Muscle of arm (tissue), 12 donors: ENCODE results near the gene DOCK1. TPM values are rescaled to one million over a fixed set of nuclear protein-coding genes. Genes with fewer than 3 reads are reported as not detected.
"Not testable (repeated sequence)": the region's sequence is repeated elsewhere in the genome, so short reads cannot be mapped to it uniquely, and the experiment has no call there.

Experiments
- DNase-seq: peaks from one replicate; pipeline ENCODE4 v3.0.0-alpha.2; 2013
- polyA plus RNA-seq, 12 donors: library from polyadenylated mRNA; unstranded; fragments of 120-200 nt; gene quantifications; one replicate each; pipeline ENCODE4 v1.2.1, GENCODE V29; 2013; ENCODE audit not compliant: insufficient read length in 12 of 12

Gene DOCK1
- polyA plus RNA-seq, 12 donors, result 17.7 to 53.4 (median 34.0) TPM; not detected in 1

DNA sequence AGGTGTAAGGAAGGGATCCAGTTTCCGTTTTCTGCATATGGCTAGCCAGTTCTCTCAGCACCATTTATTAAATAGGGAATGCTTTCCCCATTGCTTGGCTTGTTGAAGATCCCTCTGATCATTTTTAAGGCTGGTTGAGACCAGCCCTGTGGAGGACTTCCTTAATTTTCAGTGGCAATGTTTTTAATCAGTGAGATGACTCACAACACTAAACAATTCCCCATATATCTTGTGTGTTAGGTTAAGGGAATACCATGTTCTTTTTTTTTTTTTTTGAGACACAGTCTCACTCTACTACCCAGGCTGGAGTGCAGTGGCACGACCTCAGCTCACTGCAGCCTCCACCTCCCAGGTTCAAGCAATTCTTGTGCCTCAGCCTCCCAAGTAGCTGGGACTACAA, 404.4 kb downstream of the DOCK1 start:
- DNase-seq, result not testable (repeated sequence)

DNA sequence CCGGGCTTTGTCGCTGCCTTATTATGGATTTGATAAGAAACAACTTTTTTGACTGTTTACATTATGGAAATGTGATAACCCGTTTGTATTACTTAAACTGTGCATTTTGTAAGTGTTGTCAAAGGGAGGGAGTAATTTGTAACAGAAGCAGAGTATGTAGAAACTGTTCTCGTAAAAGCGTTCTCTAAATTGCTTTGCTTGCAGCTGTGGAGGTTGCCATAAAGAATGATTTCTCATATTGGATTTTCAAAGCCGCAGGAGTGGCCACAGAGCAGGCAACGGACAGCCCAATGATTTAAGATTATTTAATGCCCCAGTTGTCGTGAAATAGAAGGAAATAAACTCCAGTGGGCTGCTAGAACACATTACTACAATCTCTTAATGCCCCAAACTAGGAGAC, 405.2 kb downstream of the DOCK1 start:
- no peak for DNase-seq

DNA sequence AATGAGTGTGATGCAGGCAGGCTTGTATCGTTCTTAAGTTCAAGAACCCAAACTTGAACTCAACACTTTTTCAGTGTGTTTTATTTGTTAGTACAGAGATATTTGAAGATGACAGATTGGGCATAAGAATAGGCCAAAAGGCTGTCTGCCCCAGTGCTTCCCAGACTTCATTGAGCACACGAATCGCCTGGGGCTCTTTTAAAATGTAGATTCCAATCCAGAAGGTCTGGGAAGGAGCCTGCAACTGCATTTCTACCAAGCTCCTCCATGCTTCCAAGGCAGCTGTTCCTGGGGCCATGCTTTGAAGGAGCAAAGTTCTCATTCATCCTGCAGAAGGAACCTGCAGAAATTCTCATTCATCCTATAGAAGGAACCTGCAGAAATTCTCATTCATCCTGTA, 405.7 kb downstream of the DOCK1 start:
- no peak for DNase-seq

DNA sequence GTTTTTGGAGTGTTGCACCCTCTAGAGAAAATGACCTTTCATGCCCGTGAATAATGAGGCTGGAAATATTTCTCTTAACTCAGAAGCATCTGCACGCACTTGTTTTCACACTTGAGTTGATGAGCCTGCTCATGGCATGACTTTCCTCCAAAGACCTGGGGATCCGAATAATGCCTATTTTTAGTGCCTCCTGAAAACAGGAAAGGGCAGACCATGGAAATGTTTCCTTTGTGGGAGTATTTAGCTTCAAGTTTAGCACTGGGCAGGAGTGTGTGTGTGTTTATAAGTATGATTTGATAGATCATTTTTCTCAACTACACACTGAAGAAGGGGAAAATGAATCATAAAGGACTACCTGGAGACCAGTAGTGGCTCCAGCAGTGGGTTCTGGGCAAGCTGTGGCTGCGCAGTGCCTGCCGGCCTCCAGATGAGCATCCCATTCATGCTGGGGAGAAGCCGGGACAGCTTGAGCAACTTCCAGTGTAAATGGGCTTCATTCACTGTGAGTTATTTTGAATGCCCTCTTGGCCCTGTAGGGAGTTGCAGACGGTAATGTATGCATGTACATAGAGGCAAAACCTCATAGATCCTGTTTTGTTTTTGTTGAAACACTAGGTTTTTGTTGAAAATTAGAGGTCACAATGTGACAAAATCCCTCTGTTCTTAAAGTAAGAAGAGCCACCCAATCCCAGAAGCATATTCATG, 408.9 kb downstream of the DOCK1 start:
- no peak for DNase-seq

DNA sequence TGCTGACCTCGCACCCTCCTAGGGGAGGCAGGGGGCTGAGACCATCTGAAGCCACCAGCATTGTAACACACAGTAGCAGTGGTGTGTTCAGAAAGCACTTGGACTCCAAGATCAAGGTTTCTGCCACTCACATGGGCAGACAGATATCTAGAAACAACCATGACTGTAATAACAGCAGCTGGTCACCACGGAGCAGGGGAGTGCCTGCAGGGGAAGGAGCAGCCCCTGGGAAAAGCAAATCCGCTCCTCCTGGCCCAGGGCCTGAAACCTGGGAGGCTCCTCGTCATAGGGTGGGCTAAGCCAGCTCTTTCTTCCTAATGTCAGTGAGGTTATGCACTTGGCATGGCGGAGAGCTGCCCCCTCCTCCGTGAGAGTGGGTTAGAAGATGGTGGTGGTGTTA, 409.6 kb downstream of the DOCK1 start:
- DNase-seq, result no peak

DNA sequence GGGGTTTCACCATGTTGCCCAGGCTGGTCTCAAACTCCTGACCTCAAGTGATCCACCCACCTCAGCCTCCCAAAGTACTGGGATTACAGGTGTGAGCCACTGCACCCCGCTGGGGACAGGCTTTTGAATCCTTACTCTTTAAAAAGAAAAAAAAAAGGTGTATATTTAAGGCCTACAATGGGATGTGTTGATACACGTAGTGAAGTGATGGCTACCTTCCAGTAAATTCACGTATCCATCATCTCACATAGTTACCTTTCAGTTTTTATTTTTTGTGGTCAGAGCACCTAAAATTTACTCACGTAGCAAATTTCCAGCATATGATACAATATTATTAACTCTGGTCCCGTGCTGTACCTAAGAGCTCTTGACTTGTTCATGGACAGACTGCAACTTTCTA, 410.7 kb downstream of the DOCK1 start:
- DNase-seq, result no peak

DNA sequence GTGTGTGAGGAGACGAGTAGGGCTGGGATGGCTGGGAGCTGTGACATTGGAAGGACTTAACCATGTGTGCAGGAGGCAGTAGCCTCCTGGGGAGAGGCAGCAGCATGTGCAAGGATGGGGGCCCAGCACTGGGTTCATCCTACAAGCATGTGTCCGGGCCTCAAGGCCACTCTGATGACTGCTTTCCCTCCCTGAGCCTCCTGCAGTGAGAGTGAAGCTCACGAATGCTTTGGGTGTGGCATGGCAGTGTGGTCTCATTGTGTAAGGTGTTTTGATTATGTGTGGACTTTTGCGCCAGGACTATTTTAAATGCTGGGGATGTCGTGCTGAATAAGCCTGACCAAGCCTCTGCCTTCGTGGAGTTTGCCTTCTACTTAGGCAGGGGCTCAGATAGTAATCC, 413.2 kb downstream of the DOCK1 start:
- no peak for DNase-seq

DNA sequence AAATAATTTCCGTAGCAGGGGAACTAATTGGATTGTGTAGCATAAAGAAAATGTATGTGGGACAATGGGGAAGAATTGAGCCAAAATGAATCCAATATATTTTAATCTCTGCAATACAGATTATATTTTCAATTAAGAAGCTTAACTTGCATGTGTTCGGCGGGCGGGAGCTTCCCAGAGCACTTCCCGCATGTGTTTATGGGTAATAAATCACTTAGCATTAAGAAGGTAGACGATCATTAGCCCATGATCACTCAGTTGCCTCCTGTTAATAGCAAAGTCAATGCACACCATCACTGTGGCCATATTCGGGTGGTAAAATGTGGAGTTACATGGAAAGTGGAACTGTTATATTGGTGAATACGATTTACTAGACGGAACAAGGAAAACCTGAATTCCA, 414.0 kb downstream of the DOCK1 start:
- no peak for DNase-seq

DNA sequence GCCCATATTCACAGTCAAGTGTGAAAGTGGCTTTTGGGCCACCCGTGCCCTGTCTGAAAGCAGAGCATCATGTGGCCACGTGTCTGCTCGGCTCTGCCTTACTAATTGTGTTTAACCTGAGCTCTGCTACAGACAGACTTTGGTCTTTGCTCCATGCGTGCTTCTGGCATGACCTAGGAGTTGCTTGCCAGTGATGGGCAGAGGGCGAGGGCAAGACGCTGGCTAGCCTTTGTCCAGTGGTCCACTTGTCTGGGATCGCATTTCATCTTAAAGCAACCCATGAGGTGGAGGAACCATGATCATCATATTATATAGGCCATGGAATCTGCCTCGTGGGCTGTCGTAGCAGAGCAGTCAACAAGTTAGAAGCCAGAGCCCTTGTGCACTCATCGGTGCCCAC, 414.5 kb downstream of the DOCK1 start:
- DNase-seq, result no peak

DNA sequence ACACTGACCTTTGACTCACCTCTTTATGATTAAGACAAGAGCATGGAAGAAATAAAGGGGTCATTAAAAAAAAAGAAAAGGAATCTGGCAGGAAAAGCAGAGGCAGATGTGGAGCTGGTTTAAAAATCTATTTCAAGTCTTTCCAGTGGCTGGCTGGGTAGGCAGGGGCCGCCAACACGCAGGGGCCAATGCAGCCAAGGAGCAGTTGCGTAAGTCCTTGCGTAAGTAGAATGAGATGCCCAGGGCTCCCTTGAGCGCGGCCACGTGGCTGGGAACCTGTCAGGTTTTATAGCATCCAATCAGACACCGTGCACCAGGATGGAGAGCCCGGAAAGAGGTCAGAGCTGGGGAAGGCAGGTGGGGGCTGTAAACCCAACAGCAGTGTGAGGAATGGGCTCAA, 414.9 kb downstream of the DOCK1 start:
- no peak for DNase-seq

DNA sequence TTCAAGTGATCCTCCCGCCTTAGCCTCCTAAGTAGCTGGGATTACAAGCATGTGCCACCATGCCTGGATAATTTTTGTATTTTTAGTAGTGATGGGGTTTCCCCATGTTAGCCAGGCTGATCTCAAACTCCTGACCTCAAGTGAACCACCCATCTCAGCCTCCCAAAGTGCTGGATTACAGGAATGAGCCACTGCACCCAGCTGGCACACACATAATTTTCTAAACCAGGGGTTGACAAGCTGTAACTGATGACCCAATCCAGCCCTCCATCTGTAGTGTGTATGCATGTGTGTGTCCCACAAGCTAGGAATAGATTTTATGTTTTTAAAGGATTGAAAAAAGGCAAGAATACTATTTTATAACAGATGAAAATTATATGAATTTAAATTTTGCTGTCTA, 417.1 kb downstream of the DOCK1 start:
- DNase-seq, result no peak

DNA sequence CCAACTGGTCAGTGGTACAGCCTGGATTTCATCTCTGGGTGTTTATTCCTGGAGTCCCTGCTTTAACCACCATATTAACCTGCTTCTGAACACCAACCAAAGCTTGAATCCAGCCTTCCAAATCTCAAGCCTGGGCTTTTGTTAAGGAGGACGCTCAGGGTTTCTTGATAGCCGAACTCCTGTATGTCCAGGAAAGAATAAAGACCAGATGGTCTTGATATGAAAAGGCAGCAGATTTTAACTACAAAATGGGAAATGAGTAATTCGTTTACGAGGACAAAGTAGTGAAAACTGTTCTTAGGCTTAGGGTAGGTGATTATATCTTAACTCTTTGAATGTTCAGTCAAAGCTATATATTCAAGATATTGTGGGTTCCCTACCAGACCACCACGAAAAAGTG, 420.3 kb downstream of the DOCK1 start:
- no peak for DNase-seq

DNA sequence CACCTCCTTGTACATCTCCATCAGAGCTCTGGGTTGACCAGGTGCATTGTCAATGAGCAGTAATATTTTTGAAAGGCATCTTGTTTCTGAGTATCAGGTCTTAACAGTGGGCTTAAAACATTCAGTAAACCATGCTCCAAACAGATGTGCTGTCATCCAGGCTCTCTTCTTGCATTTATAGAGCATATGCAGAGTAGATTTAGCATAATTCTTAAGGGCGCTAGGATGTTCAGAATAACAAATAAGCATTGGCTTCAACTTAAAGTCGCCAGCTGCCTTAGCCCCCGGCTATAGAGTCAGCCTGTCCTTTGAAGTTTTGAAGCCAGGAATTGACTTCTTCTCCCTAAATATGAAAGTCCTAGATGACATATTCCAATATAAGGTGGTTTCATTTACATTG, 421.7 kb downstream of the DOCK1 start:
- DNase-seq, result no peak

DNA sequence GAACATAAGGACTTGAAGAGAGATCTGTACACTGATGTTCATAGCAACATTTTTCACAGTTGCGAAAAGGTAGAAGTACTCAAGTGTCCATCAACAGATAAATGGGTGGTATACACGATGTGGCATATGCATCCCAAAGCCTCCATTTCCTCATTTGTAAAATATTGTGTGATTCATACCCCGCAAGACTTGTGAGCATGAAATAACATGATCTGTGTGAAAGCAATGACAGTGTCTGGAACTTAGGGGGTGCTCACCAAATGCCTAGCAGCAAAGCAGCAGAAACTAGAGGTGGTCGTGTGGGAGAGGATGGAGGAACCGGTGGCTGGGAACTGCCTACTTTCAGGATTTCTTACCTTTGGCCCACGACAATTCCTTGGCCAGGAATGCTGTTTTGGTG, 426.5 kb downstream of the DOCK1 start:
- DNase-seq, result no peak

DNA sequence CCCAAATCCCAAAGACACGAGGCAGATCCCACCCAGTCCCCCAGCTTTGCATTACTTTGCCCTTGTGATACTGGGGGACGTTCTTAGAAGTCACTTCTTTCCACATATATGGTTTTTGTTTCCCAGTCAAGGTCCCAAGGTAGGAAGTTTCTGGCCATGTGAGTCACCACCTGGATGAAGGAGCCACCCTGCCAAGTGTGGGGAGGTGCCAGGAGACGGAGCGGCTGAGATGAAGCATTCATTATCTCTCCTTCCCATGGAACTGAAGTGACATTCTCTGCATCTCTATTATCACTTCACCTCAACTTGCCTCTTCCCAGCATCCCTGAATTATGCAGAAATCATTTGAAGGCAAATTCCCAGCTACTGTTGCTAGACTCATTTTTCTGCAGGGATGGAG, 427.4 kb downstream of the DOCK1 start:
- no peak for DNase-seq

DNA sequence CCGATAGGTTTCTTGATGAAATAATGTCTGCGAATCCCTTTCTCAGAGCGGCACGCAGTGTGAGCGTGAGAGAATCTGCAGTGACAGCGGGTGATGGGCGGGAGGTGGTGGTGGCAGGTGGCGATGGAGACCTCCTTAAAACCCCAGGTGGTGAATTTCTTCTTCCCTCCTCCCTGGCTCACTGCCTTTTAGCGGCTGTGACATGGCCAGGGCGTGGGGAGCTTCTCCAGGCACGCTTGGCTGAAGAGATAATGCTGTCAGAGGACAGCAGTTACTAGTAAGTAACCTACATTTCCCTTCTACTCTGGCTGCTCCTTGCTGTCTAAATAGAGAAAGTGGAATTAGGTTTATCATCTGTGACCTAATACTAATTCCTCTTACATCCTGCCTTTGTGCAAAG, 432.6 kb downstream of the DOCK1 start:
- no peak for DNase-seq

DNA sequence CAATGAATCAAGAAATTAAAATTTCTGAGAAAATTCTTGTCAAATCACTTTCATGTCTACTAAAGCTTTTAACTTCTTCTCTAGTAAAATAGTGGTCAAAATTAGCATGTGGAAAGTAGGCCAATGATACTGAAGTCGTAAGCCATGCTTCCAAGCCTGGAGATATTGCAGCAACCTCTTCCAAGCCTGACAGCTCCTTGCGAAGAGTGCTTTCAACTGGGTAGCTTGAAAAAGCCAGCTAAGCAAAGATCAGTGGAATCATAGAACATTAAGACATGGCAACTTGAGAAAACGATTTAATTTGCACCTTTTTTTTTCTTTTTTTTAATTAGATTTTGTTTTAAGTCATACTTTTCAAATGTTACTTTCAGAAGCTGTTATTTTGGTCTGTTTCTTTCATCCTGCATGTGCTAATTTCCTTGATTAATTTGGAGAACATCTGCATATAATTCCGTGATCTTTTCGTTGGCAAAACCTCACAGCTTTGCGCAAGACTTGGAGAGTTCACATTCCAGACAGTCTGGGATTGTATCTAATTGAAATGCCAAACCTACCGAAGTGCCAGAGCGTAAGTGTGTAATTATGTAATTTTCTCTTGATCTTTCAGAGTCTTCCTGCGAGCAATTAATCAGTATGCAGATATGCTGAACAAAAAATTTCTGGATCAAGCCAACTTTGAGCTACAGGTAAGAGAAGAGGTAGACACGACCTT, 433.3 kb downstream of the DOCK1 start:
- DNase-seq, result no peak

DNA sequence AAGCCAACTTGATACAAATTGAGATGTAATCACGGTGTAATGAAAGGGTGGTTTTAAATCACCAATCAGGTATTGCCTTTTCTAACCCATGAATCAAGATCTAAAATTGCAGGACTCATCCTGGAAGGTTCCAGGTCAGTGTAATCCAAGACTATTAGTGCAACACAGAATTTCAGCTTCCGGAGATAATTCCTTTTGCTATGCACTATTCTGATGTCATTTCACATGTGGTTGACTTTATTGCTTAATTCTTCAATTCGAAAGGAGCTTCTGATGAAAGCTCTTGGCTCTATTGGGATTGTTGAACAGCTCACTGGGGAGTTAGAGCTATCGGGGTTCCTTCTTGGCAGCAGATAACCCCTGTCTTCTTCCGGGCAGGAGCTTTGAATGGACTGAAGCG, 438.6 kb downstream of the DOCK1 start:
- no peak for DNase-seq

DNA sequence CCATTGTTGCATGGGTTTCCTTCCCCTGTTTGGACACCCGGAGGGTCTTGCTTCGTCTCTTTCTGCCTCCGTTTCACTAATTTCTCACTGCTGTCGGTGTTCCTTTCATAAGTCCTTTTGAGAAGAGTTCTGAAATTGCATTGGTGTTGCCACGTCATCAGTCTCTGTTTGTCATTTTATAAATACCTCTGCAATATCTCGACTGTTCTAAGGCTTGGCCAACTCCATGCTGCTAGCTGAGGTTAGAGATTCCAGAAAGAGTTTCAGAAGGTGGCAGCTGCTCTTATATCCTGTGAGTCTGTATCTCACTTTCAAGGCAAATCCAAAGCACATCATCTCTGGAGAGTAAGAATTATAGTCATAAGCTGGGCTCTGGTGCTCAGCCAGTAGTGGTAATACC, 439.1 kb downstream of the DOCK1 start:
- no peak for DNase-seq

DNA sequence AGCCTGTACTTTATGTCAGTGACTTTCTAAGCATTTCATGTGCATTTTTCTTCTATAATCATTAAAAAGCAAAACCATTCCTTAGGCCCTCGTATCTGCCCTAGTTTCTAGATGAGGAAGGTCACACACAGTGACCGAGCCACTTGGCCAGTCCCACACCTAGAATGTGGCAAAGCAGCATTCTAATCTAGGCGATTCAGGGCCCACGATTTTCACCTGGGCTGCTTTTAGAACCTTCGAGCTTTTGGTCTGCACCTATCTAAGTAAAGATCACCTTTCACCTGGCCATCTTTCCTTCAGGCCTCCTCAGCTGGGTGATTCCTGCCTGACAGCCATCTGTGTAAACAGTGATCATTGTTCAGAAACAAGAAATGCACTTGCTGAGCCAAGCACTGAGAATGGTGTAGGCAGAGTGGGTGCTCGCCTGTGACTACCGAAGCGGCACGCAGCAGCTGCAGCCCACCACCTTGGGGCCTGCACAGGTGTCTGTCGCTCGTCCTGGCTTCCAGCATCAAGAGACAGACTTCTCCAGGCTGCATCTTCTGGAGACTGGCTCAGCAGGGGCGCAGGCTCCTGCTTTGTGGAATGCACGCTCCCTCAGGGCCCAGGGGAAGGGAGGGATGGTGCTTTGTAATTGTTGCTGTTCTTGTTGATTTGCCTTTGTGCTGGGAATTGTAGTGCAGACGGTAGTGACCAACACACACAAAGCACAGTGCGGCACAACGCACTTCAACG, 440.2 kb downstream of the DOCK1 start:
- no peak for DNase-seq

DNA sequence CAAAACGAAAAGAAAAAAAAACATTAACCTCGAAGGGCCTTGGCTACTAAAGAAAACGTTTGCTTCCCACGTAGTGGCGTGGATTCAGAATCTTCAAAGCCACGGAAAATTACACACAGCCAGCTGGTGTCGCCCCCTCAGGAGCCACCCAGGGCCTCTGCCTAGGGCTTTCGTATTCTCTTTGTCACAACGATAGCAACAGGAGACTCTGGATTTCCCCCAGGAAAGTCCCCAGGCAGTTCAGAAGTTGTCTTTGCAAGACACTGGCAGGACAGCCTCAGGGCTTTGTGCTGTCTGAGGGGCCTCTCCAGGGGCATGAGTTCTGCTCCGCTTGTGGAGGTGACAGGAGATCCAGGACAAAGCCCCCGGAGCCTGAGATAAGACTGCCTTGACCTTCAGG, 441.4 kb downstream of the DOCK1 start:
- no peak for DNase-seq

DNA sequence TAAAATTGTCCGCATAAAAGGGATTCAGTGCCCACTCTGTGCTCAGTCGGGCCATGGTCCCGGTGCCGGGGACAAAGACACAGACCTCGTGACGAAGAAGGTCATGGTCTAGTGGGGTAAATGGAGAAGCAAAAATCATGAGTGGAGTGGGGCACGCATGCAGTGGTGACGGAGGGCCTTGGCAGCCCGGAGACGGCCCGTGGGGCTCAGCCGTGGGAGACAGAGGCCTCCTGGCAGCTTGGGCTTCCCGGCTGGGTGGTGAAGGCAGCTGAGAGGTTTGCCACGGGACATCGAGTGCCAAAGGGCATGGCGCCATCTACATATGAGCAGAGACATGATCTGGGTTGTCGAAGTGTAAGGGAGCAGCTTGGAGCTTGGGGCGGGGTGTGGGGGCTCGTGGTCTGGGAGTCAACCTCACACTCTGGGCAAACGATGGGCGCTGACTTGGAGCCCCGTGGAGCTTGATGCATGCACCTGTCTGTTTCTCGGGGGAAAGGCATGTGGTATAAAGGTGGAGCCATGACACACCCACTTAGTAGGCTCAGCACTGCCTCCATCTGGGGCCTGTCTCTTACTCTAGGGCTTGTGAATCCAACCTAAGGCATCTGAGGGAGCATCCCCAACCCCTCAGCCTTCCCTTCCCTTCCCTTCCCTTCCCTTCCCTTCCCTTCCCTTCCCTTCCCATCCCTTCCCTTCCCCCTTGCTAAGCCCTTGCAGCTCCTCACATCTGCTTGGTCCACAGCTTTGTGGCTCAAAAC, 442.2 kb downstream of the DOCK1 start:
- DNase-seq, result no peak
